Hepatocyte (in vitro differentiated cells): ENCODE measurements around the gene ATP2C2.

Source experiments
- CTCF ChIP-seq: fragments of 200-600 bp; sonication (generic); IDR thresholded peaks from 2 replicates; pipeline ENCODE4 v1.5.1; 2016; ENCODE audit warnings: antibody characterized with exemption, mild to moderate bottlenecking; ENCODE audit not compliant: poor library complexity
- EZH2 ChIP-seq: fragments of 200-600 bp; sonication (generic); IDR thresholded peaks from 2 replicates; pipeline ENCODE4 v1.6.1; 2016; ENCODE audit warnings: antibody characterized with exemption, mild to moderate bottlenecking, borderline replicate concordance

- TF ChIP-seq CTCF = no peak
- no peak for TF ChIP-seq EZH2
Observed at GRCh38 chr16:84390131-84390785, 21.9 kb downstream of the ATP2C2 start.
